Spleen (tissue), 11 donors: ENCODE results near the gene ACOX2. TPM values are rescaled to one million over a fixed set of nuclear protein-coding genes. Genes with fewer than 3 reads are reported as not detected.

Source experiments
- DNase-seq: peaks from one replicate; pipeline ENCODE4 v3.0.0-alpha.2; 2020
- H3K27ac ChIP-seq, 8 donors: fragments of 200-600 bp; sonication (generic) in 7 of 8; 1 replicate in 4 of 8; 2 replicates in 4 of 8; pipeline versions ENCODE4 v1.5.0 to v1.8.0; 2016 to 2021; ENCODE audit warnings: inconsistent platforms in 4 of 8, mild to moderate bottlenecking in 4 of 8, moderate library complexity in 1 of 8
- H3K27me3 ChIP-seq, 7 donors: fragments of 200-600 bp; sonication (generic) in 6 of 7; replicated peaks in 1 of 7; 1 replicate in 4 of 7; 2 replicates in 3 of 7; pipeline versions ENCODE4 v1.5.0 to v1.8.0; 2016 to 2021; ENCODE audit warnings: inconsistent platforms in 3 of 7, mild to moderate bottlenecking in 1 of 7
- H3K36me3 ChIP-seq, 6 donors: fragments of 200-600 bp; sonication (generic) in 5 of 6; 1 replicate in 4 of 6; 2 replicates in 2 of 6; pipeline versions ENCODE4 v1.5.0 to v1.8.0; 2016 to 2021; ENCODE audit warnings: inconsistent platforms in 2 of 6
- H3K4me1 ChIP-seq, 6 donors: fragments of 200-600 bp; sonication (generic) in 5 of 6; 1 replicate in 3 of 6; 2 replicates in 3 of 6; pipeline versions ENCODE4 v1.5.0 to v1.8.0; 2016 to 2021; ENCODE audit warnings: inconsistent platforms in 3 of 6
- H3K4me3 ChIP-seq, 8 donors: fragments of 200-600 bp; sonication (generic) in 7 of 8; 1 replicate in 4 of 8; 2 replicates in 4 of 8; pipeline versions ENCODE4 v1.5.0 to v1.8.0; 2016 to 2021; ENCODE audit warnings: inconsistent platforms in 4 of 8, mild to moderate bottlenecking in 4 of 8, moderate library complexity in 2 of 8
- H3K9me3 ChIP-seq, 8 donors: fragments of 200-600 bp; sonication (generic) in 7 of 8; 1 replicate in 4 of 8; 2 replicates in 4 of 8; pipeline versions ENCODE4 v1.5.0 to v1.8.0; 2016 to 2021; ENCODE audit warnings: inconsistent platforms in 4 of 8
- CTCF ChIP-seq, 11 experiments: fragments of 200-600 bp in 7 of 11; fragments of 450-650 bp in 4 of 11; sonication (generic) in 4 of 11; IDR thresholded peaks in 8 of 11; conservative IDR thresholded peaks in 3 of 11; 1 replicate in 7 of 11; 2 replicates in 4 of 11; pipeline versions ENCODE4 v1.4.0 to v1.8.0; 2016 to 2021; ENCODE audit warnings: antibody characterized with exemption in 11 of 11, inconsistent platforms in 4 of 11, mild to moderate bottlenecking in 1 of 11
- POLR2A ChIP-seq, 3 donors: fragments of 450-650 bp; IDR thresholded peaks; one replicate each; pipeline ENCODE4 v1.5.1; 2017; ENCODE audit warnings: antibody characterized with exemption in 3 of 3, mild to moderate bottlenecking in 1 of 3
- POLR2AphosphoS5 ChIP-seq, 3 donors: sonication (generic); formaldehyde crosslinking; IDR thresholded peaks; one replicate each; pipeline ENCODE4 v1.5.1; 2017; ENCODE audit warnings: antibody characterized with exemption in 3 of 3
- WGBS, 5 donors: extraction: QIAGEN DNeasy Blood & Tissue Kit in 3 of 5; methylation state at CpG; one replicate each; pipeline versions ENCODE4 v1.1.5 to v1.1.7; 2013 to 2018; 5-methylcytosine and 5-hydroxymethylcytosine counted together
- intact Hi-C: fragments of 100-400 bp; cut with DNase I; formaldehyde crosslinking; loops from one replicate; pipeline ENCODE4 v1.15.0; 2023; ENCODE audit warnings: low total_unique reads
- polyA plus RNA-seq, 3 donors: library from polyadenylated mRNA; stranded (reverse); fragments of 200-250 nt; gene quantifications; one replicate each; pipeline ENCODE4 v1.2.1, GENCODE V29; 2013
- total RNA-seq, 7 donors: library from RNA; depleted of rRNA in 3 of 7; stranded (reverse); fragments of >200 nt in 3 of 7; fragmentation: NEBNext Ultra II Directional in 4 of 7; extraction: Animal tissue kit (Norgen Biotek cat#: 25700) in 4 of 7; gene quantifications; one replicate each; pipeline versions ENCODE4 v1.1.0 to v1.2.1, GENCODE V29; 2016 to 2021
- donor health status: healthy with polysubstance abuse.
- donor health status: DM: no; HTN: no; CAD: no; lungs with moderate emphysema.
- donor health status: DM: no; HTN: no; CAD: no.
- donor health status: Bipolar disorder and iron deficiency.
- donor health status: healthy.
- donor health status: DM: no; HTN: no; CAD: no.
- donor health status: DM: yes; HTN: yes; CAD: no.

Gene ACOX2
- total and polyA plus RNA-seq, 10 donors, result 1.3 to 11.5 (median 5.0) TPM

- Histone ChIP-seq H3K27me3 (no peaks in the 10 kb centered on the region), H3K36me3 (peaks cover 0 to 10% (median under 1%) of the 10 kb centered on the region in 6 donors), H3K4me1 (peaks cover 0 to 26% (median 9%) of the 10 kb centered on the region in 6 donors), H3K27ac (no peak overlapping the region), H3K9me3 (no peaks in the 10 kb centered on the region), H3K4me3 (no peak overlapping the region)
- TF ChIP-seq POLR2A (IDR thresholded peaks at IDR 0.05) (no peak), CTCF (IDR thresholded peaks at IDR 0.05 in 8 of 11, conservative IDR thresholded peaks at IDR 0.05 in 3 of 11) (no peak), POLR2AphosphoS5 (IDR thresholded peaks at IDR 0.05) (no peak)
- DNase-seq, result no peak
- whole genome bisulfite sequencing, 5 donors, result 73 to 86% (median 79%) methylated on average over 2 of the region's 2 CpGs
- intact Hi-C loops, result no loop called here
These were observed 29.5 kb downstream of the ACOX2 start for GRCh38 chr3:58507356-58508078.

- 4 to 26% (median 12%) methylated on average over 1 of the region's 1 CpG for WGBS, 5 donors
- Histone ChIP-seq H3K4me1 (peaks cover 0 to 35% (median 9%) of the 10 kb centered on the region in 6 donors), H3K9me3 (no peaks in the 10 kb centered on the region), H3K27ac (no peak overlapping the region), H3K27me3 (no peaks in the 10 kb centered on the region), H3K36me3 (peaks cover 0 to 42% (median 11%) of the 10 kb centered on the region in 6 donors), H3K4me3 (no peak overlapping the region)
- intact Hi-C loops, result no loop called here
- TF ChIP-seq CTCF (IDR thresholded peaks at IDR 0.05 in 8 of 11, conservative IDR thresholded peaks at IDR 0.05 in 3 of 11), result no peak
- no peak for TF ChIP-seq POLR2A (IDR thresholded peaks at IDR 0.05)
- no peak for TF ChIP-seq POLR2AphosphoS5 (IDR thresholded peaks at IDR 0.05)
- no peak for DNase-seq
These were observed 34.1 kb downstream of the ACOX2 start for GRCh38 chr3:58502872-58503271.

GRCh38 chr3:58497097-58497496, 39.9 kb downstream of the ACOX2 start:
- intact Hi-C loops, result loop anchor here (10.0 kb wide), 1 partner anchor 72 kb away; no protein-coding TSS in a partner anchor
- peak overlapping the region in 2 of 8 donors; percentile 5 to 31 for H3K27ac ChIP-seq
- H3K36me3 ChIP-seq, result peaks cover 0 to 31% (median 9%) of the 10 kb centered on the region in 6 donors
- TF ChIP-seq CTCF (IDR thresholded peaks at IDR 0.05 in 8 of 11, conservative IDR thresholded peaks at IDR 0.05 in 3 of 11) (no peak), POLR2AphosphoS5 (IDR thresholded peaks at IDR 0.05) (no peak), POLR2A (IDR thresholded peaks at IDR 0.05) (no peak)
- WGBS, 5 donors, result 61 to 73% (median 67%) methylated on average over 1 of the region's 1 CpG
- no peak for DNase-seq
- H3K27me3 ChIP-seq, result no peaks in the 10 kb centered on the region
- no peaks in the 10 kb centered on the region for H3K9me3 ChIP-seq
- no peak overlapping the region for H3K4me3 ChIP-seq
- H3K4me1 ChIP-seq, result peaks cover 35 to 60% (median 51%) of the 10 kb centered on the region in 6 donors

- Histone ChIP-seq H3K36me3 (peaks cover 0 to 24% (median 6%) of the 10 kb centered on the region in 6 donors), H3K27ac (peak overlapping the region in 1 of 8 donors; percentile 14), H3K27me3 (no peaks in the 10 kb centered on the region), H3K9me3 (no peaks in the 10 kb centered on the region), H3K4me3 (no peak overlapping the region), H3K4me1 (peaks cover 35 to 59% (median 51%) of the 10 kb centered on the region in 6 donors)
- WGBS, 5 donors, result 85 to 90% (median 89%) methylated on average over 5 of the region's 5 CpGs
- DNase-seq, result no peak
- TF ChIP-seq POLR2AphosphoS5 (IDR thresholded peaks at IDR 0.05), result no peak
- TF ChIP-seq CTCF (IDR thresholded peaks at IDR 0.05 in 8 of 11, conservative IDR thresholded peaks at IDR 0.05 in 3 of 11), result no peak
- TF ChIP-seq POLR2A (IDR thresholded peaks at IDR 0.05), result no peak
- intact Hi-C loops, result loop anchor here (10.0 kb wide), 1 partner anchor 72 kb away; no protein-coding TSS in a partner anchor
These were observed 40.7 kb downstream of the ACOX2 start for GRCh38 chr3:58496206-58496857.
